SJCRH30 (cell line): ENCODE measurements around the gene TTC27. TPM values are rescaled to one million over a fixed set of nuclear protein-coding genes. Genes with fewer than 3 reads are reported as not detected.
"Not testable (repeated sequence)": the region's sequence is repeated elsewhere in the genome, so short reads cannot be mapped to it uniquely, and the experiment has no call there.

Experiments used
- DNase-seq, 2 experiments: peaks; one replicate each; pipeline ENCODE4 v3.0.0-alpha.2; 2015 to 2020
- H3K27ac ChIP-seq: fragments of 250-450 bp; sonication (Bioruptor Pico); 2 replicates; pipeline ENCODE4 v1.5.1; 2020; ENCODE audit warnings: mild to moderate bottlenecking, moderate library complexity
- H3K27me3 ChIP-seq: fragments of 250-450 bp; sonication (Bioruptor Pico); 2 replicates; pipeline ENCODE4 v1.5.1; 2020; ENCODE audit warnings: mild to moderate bottlenecking, moderate library complexity
- H3K36me3 ChIP-seq: fragments of 250-450 bp; sonication (Bioruptor Pico); 2 replicates; pipeline ENCODE4 v1.5.1; 2020; ENCODE audit warnings: mild to moderate bottlenecking, moderate library complexity
- H3K4me1 ChIP-seq: fragments of 250-450 bp; sonication (Bioruptor Pico); 2 replicates; pipeline ENCODE4 v1.5.1; 2020; ENCODE audit warnings: mild to moderate bottlenecking, moderate library complexity
- H3K4me3 ChIP-seq: fragments of 250-450 bp; sonication (Bioruptor Pico); 2 replicates; pipeline ENCODE4 v1.5.1; 2020; ENCODE audit warnings: mild to moderate bottlenecking, moderate library complexity
- H3K9me3 ChIP-seq: fragments of 250-450 bp; sonication (Bioruptor Pico); replicated peaks from 2 replicates; pipeline ENCODE4 v1.5.1; 2020; ENCODE audit warnings: mild to moderate bottlenecking, moderate library complexity
- total RNA-seq: library from RNA; depleted of rRNA; stranded (reverse); fragments of >200 nt; shearing (Covaris generic); gene quantifications from 2 replicates; pipeline ENCODE4 v1.2.3, GENCODE V29; 2014

Gene TTC27
- total RNA-seq, 1 experiment from 2014 or later: 35.3 TPM

GRCh38 chr2:32638548-32638947 is 10.7 kb downstream of the TTC27 start:
- H3K36me3 ChIP-seq: peaks cover 30% of the 10 kb centered on the region
- H3K27ac ChIP-seq: not testable (repeated sequence)

GRCh38 chr2:32641180-32641579 is 13.3 kb downstream of the TTC27 start:
- Histone ChIP-seq H3K36me3 (peaks cover 23% of the 10 kb centered on the region), H3K4me3 (no peak overlapping the region), H3K4me1 (no peaks in the 10 kb centered on the region), H3K9me3 (no peaks in the 10 kb centered on the region), H3K27me3 (no peaks in the 10 kb centered on the region), H3K27ac (no peak overlapping the region)
- no peak for DNase-seq

More at GRCh38 chr2:32638548-32638947, 10.7 kb downstream of the TTC27 start:
- H3K4me1 ChIP-seq, DNase-seq, H3K9me3 ChIP-seq, H3K27me3 ChIP-seq, H3K4me3 ChIP-seq: not testable (repeated sequence)

- H3K36me3 ChIP-seq: peaks cover 19% of the 10 kb centered on the region
- no peaks in the 10 kb centered on the region for H3K27me3 ChIP-seq
- no peaks in the 10 kb centered on the region for H3K9me3 ChIP-seq
- no peak overlapping the region for H3K4me3 ChIP-seq
- H3K4me1 ChIP-seq: no peaks in the 10 kb centered on the region
- no peak for DNase-seq
- no peak overlapping the region for H3K27ac ChIP-seq
Observed at GRCh38 chr2:32647180-32647651, 19.4 kb downstream of the TTC27 start.

GRCh38 chr2:32652555-32653209 is 24.8 kb downstream of the TTC27 start:
- Histone ChIP-seq H3K4me3 (no peak overlapping the region), H3K9me3 (no peaks in the 10 kb centered on the region), H3K4me1 (no peaks in the 10 kb centered on the region), H3K36me3 (peaks cover 11% of the 10 kb centered on the region), H3K27ac (no peak overlapping the region), H3K27me3 (no peaks in the 10 kb centered on the region)
- DNase-seq: no peak

- Histone ChIP-seq H3K27ac (no peak overlapping the region), H3K36me3 (peaks cover 22% of the 10 kb centered on the region), H3K27me3 (no peaks in the 10 kb centered on the region), H3K4me3 (no peak overlapping the region), H3K4me1 (no peaks in the 10 kb centered on the region), H3K9me3 (no peaks in the 10 kb centered on the region)
- no peak for DNase-seq
Observed at GRCh38 chr2:32656069-32656468, 28.2 kb downstream of the TTC27 start.

DNA sequence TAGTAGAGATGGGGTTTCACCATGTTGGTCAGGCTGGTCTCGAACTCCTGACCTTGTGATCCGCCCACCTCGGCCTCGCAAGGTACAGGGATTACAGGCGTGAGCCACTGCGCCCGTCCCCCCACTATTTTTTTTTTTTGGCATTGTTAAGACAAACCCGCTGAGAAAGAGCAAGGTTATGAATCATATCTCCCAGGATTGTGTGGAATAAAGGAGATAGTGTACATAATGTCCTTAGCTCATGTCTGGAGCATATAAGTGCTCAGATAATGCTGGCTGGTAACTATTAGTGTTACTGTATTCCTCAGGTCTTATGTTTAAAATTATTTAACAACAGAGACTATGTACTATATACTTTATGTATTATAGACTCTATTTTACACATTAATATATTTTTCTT is 36.0 kb downstream of the TTC27 start:
- DNase-seq: no peak
- no peaks in the 10 kb centered on the region for H3K27me3 ChIP-seq
- H3K4me3 ChIP-seq: no peak overlapping the region
- H3K36me3 ChIP-seq: peaks cover 20% of the 10 kb centered on the region
- H3K27ac ChIP-seq: no peak overlapping the region
- H3K9me3 ChIP-seq: peaks cover 6% of the 10 kb centered on the region; the same call in 1 of the 2 replicates
- no peaks in the 10 kb centered on the region for H3K4me1 ChIP-seq

GRCh38 chr2:32666704-32667103 is 38.9 kb downstream of the TTC27 start:
- DNase-seq: no peak
- H3K9me3 ChIP-seq: peaks cover 2% of the 10 kb centered on the region; the same call in 1 of the 2 replicates

DNA sequence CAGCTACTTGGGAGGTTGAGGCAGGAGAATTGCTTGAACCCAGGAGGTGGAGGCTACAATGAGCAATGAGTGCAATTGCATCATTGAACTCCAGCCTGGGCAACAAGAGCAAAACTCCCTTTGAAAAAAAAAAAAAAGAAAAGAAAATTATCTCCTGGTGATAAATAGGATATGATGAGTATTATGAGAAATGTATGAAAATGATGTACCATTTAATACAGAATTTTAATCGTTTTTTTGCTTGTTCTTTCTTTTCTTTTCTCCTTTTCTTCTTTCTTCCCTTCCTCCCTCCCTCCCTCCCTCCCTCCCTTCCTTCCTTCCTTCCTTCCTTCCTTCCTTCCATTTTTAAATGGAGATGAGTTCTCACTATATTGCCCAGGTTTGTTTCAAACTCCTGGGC is 40.4 kb downstream of the TTC27 start:
- Histone ChIP-seq H3K4me3 (no peak overlapping the region), H3K4me1 (no peaks in the 10 kb centered on the region), H3K36me3 (peaks cover 11% of the 10 kb centered on the region; the same call in 1 of the 2 replicates), H3K9me3 (peaks cover 2% of the 10 kb centered on the region; the same call in 1 of the 2 replicates), H3K27me3 (no peaks in the 10 kb centered on the region), H3K27ac (no peak overlapping the region)
- no peak for DNase-seq

More at GRCh38 chr2:32666704-32667103, 38.9 kb downstream of the TTC27 start:
- Histone ChIP-seq H3K4me3 (no peak overlapping the region), H3K27me3 (no peaks in the 10 kb centered on the region), H3K36me3 (peaks cover 11% of the 10 kb centered on the region; the same call in 1 of the 2 replicates), H3K4me1 (no peaks in the 10 kb centered on the region), H3K27ac (no peak overlapping the region)

GRCh38 chr2:32671885-32672533 is 44.2 kb downstream of the TTC27 start:
- DNase-seq: no peak
- 0 out of 2 replicates have a peak, but pooled peaks cover under 1% of the 10 kb centered on the region for H3K9me3 ChIP-seq

DNA sequence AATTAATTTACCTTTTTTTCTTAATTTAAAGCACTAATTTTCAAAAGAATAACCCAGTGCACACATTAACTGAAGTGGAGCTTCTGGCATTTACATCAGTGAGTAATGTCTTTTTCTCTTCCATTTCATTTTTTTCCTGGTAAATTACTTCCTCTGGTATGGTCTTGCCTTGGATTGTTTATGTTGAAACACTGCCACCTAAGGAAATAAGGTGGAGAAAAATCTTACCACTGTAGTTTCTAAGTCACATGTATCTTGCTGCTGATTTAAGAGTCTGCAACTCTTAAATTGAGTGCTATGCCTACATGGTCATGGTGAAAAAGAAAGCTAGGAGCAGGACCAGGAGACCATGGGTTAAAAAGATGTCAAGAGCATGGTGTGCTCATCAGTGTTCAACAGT is 51.0 kb downstream of the TTC27 start:
- H3K4me3 ChIP-seq: no peak overlapping the region
- H3K36me3 ChIP-seq: peaks cover 13% of the 10 kb centered on the region
- 0 out of 2 replicates have a peak, but pooled peaks cover 2% of the 10 kb centered on the region for H3K9me3 ChIP-seq
- no peaks in the 10 kb centered on the region for H3K4me1 ChIP-seq
- no peak for DNase-seq
- no peaks in the 10 kb centered on the region for H3K27me3 ChIP-seq
- no peak overlapping the region for H3K27ac ChIP-seq

More at GRCh38 chr2:32671885-32672533, 44.2 kb downstream of the TTC27 start:
- Histone ChIP-seq H3K4me3 (no peak overlapping the region), H3K27me3 (no peaks in the 10 kb centered on the region), H3K27ac (no peak overlapping the region), H3K36me3 (peaks cover 3% of the 10 kb centered on the region; the same call in 1 of the 2 replicates), H3K4me1 (no peaks in the 10 kb centered on the region)

GRCh38 chr2:32680942-32681341 is 53.1 kb downstream of the TTC27 start:
- Histone ChIP-seq H3K27me3 (no peaks in the 10 kb centered on the region), H3K36me3 (peaks cover 16% of the 10 kb centered on the region), H3K4me1 (no peaks in the 10 kb centered on the region), H3K4me3 (no peak overlapping the region), H3K27ac (no peak overlapping the region), H3K9me3 (0 out of 2 replicates have a peak, but pooled peaks cover 2% of the 10 kb centered on the region)
- DNase-seq: no peak

DNA sequence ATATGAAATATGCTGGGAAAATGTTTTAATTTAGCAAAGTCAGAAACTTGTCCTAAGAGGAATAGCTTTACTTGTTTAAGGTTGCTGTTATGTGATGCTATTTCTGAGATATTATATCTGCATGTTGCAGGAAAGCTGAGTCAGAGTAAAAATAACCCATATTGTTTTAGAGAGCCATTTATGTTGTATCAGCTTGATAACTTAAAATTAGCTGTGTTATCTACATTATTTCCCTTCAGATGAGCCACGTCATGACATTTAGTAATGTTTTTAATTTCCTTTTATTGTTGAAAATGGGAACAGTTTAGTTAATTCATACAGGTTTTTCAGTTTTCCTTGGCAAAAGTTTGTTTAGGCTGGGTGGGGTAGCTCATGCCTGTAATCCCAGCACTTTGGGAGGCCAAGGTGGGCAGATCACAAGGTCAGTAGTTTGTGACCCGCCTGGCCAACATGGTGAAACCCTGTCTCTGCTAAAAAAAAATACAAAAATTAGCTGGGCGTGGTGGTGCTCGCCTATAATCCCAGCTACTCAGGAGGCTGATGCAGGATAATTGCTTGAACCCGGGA is 55.8 kb downstream of the TTC27 start:
- Histone ChIP-seq H3K27ac (no peak overlapping the region), H3K36me3 (peaks cover 9% of the 10 kb centered on the region; the same call in 1 of the 2 replicates), H3K4me1 (peaks cover 5% of the 10 kb centered on the region; the same call in 1 of the 2 replicates), H3K9me3 (no peaks in the 10 kb centered on the region), H3K4me3 (no peak overlapping the region), H3K27me3 (no peaks in the 10 kb centered on the region)
- DNase-seq: no peak

GRCh38 chr2:32688541-32688940 is 60.7 kb downstream of the TTC27 start:
- DNase-seq: no peak
- no peaks in the 10 kb centered on the region for H3K9me3 ChIP-seq
- H3K27me3 ChIP-seq: no peaks in the 10 kb centered on the region
- peaks cover 3% of the 10 kb centered on the region; the same call in 1 of the 2 replicates for H3K36me3 ChIP-seq
- no peak overlapping the region for H3K27ac ChIP-seq
- H3K4me1 ChIP-seq: peaks cover 5% of the 10 kb centered on the region; the same call in 1 of the 2 replicates
- no peak overlapping the region for H3K4me3 ChIP-seq

DNA sequence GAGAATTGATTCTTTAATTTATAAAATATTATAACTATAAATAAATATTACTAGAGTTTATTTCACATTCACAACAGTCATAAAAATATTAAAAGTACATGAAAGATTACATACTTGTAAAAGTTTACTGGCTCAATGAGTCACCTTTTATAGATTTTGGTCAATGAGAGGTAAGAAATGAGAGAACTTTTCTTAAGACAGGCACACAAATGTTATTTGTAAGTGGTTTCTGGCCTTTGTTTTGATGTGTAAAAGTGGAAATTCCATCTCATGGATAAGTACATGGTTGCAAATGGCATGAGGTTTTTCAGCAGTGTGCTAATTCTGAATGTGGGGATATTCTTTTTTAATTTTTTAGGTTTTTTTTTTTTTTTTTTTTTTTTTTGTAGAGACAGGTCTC is 63.8 kb downstream of the TTC27 start:
- Histone ChIP-seq H3K27ac (no peak overlapping the region), H3K9me3 (no peaks in the 10 kb centered on the region), H3K27me3 (no peaks in the 10 kb centered on the region), H3K4me3 (no peak overlapping the region), H3K4me1 (peaks cover 5% of the 10 kb centered on the region; the same call in 1 of the 2 replicates), H3K36me3 (no peaks in the 10 kb centered on the region; the same call in 1 of the 2 replicates)
- no peak for DNase-seq

GRCh38 chr2:32696439-32696838 is 68.6 kb downstream of the TTC27 start:
- H3K9me3 ChIP-seq: no peaks in the 10 kb centered on the region; the same call in 1 of the 2 replicates
- no peak overlapping the region for H3K27ac ChIP-seq
- no peaks in the 10 kb centered on the region for H3K27me3 ChIP-seq
- H3K4me3 ChIP-seq: no peak overlapping the region
- no peak for DNase-seq
- H3K4me1 ChIP-seq: no peaks in the 10 kb centered on the region
- no peaks in the 10 kb centered on the region; the same call in 1 of the 2 replicates for H3K36me3 ChIP-seq
